Muscle layer of duodenum (tissue), 2 donors: ENCODE data around the gene PSG7.
"Not testable (repeated sequence)": the region's sequence is repeated elsewhere in the genome, so short reads cannot be mapped to it uniquely, and the experiment has no call there.

Experiments used
- H3K27ac ChIP-seq: one replicate; pipeline ENCODE4 v1.7.0; 2013; ENCODE audit warnings: mild to moderate bottlenecking, low read length
- H3K27me3 ChIP-seq: one replicate; pipeline ENCODE4 v1.7.0; 2013; ENCODE audit warnings: low read depth, mild to moderate bottlenecking, control low read depth, low read length
- H3K36me3 ChIP-seq, 2 donors: one replicate each; pipeline ENCODE4 v1.7.0; 2013; ENCODE audit warnings: low read length in 2 of 2, control low read depth in 1 of 2, mild to moderate bottlenecking in 1 of 2; ENCODE audit not compliant: insufficient read depth in 2 of 2, control insufficient read depth in 1 of 2
- H3K4me1 ChIP-seq, 2 donors: one replicate each; pipeline ENCODE4 v1.7.0; 2013; ENCODE audit warnings: low read length in 2 of 2, mild to moderate bottlenecking in 2 of 2, control low read depth in 1 of 2, moderate library complexity in 1 of 2; ENCODE audit not compliant: insufficient read depth in 2 of 2, control insufficient read depth in 1 of 2
- H3K4me3 ChIP-seq, 2 donors: one replicate each; pipeline ENCODE4 v1.7.0; 2013; ENCODE audit warnings: low read length in 2 of 2, low read depth in 1 of 2, mild to moderate bottlenecking in 1 of 2
- H3K9me3 ChIP-seq, 2 donors: one replicate each; pipeline ENCODE4 v1.7.0; 2013; ENCODE audit warnings: low read length in 2 of 2, control low read depth in 1 of 2, mild to moderate bottlenecking in 1 of 2; ENCODE audit not compliant: control insufficient read depth in 1 of 2
- donor health status: healthy.

PSG7 gene

GRCh38 chr19:42932485-42933101, 4.4 kb downstream of the PSG7 start:
- not testable (repeated sequence) for H3K27ac ChIP-seq, H3K9me3 ChIP-seq, H3K27me3 ChIP-seq, H3K36me3 ChIP-seq, H3K4me1 ChIP-seq, H3K4me3 ChIP-seq

- H3K27ac ChIP-seq, H3K36me3 ChIP-seq, H3K9me3 ChIP-seq: not testable (repeated sequence)
These were observed 6.8 kb downstream of the PSG7 start for GRCh38 chr19:42930214-42930613.

GRCh38 chr19:42928896-42929295, 8.1 kb downstream of the PSG7 start:
- no peaks in the 10 kb centered on the region for H3K9me3 ChIP-seq
- H3K27ac ChIP-seq = no peak overlapping the region
- no peak overlapping the region for H3K4me3 ChIP-seq
- no peaks in the 10 kb centered on the region for H3K36me3 ChIP-seq
- no peaks in the 10 kb centered on the region for H3K4me1 ChIP-seq
- H3K27me3 ChIP-seq = no peaks in the 10 kb centered on the region

More at GRCh38 chr19:42930214-42930613, 6.8 kb downstream of the PSG7 start:
- not testable (repeated sequence) for H3K4me1 ChIP-seq, H3K27me3 ChIP-seq, H3K4me3 ChIP-seq

- Histone ChIP-seq H3K27ac (no peak overlapping the region), H3K27me3 (no peaks in the 10 kb centered on the region), H3K4me3 (no peak overlapping the region), H3K36me3 (no peaks in the 10 kb centered on the region), H3K9me3 (no peaks in the 10 kb centered on the region), H3K4me1 (no peaks in the 10 kb centered on the region)
These were observed 10.2 kb downstream of the PSG7 start for GRCh38 chr19:42926781-42927180.

- not testable (repeated sequence) for H3K27ac ChIP-seq, H3K4me3 ChIP-seq, H3K27me3 ChIP-seq, H3K36me3 ChIP-seq, H3K9me3 ChIP-seq, H3K4me1 ChIP-seq
These were observed 13.9 kb downstream of the PSG7 start for GRCh38 chr19:42923106-42923505.

GRCh38 chr19:42920971-42921370, 16.0 kb downstream of the PSG7 start:
- H3K9me3 ChIP-seq, H3K4me3 ChIP-seq, H3K4me1 ChIP-seq: not testable (repeated sequence)

GRCh38 chr19:42919757-42920079, 17.3 kb downstream of the PSG7 start:
- Histone ChIP-seq H3K36me3 (no peaks in the 10 kb centered on the region), H3K4me1 (no peaks in the 10 kb centered on the region), H3K4me3 (no peak overlapping the region), H3K27ac (no peak overlapping the region), H3K9me3 (no peaks in the 10 kb centered on the region), H3K27me3 (no peaks in the 10 kb centered on the region)

More at GRCh38 chr19:42920971-42921370, 16.0 kb downstream of the PSG7 start:
- H3K27ac ChIP-seq, H3K27me3 ChIP-seq, H3K36me3 ChIP-seq: not testable (repeated sequence)

- H3K4me3 ChIP-seq, H3K4me1 ChIP-seq, H3K27me3 ChIP-seq, H3K36me3 ChIP-seq, H3K27ac ChIP-seq, H3K9me3 ChIP-seq: not testable (repeated sequence)
These were observed 17.8 kb downstream of the PSG7 start for GRCh38 chr19:42919070-42919756.

- H3K36me3 ChIP-seq, H3K27me3 ChIP-seq, H3K4me1 ChIP-seq, H3K27ac ChIP-seq, H3K4me3 ChIP-seq, H3K9me3 ChIP-seq: not testable (repeated sequence)
These were observed 18.5 kb downstream of the PSG7 start for GRCh38 chr19:42918377-42919069.

- H3K36me3 ChIP-seq, H3K4me1 ChIP-seq, H3K4me3 ChIP-seq, H3K27me3 ChIP-seq, H3K9me3 ChIP-seq, H3K27ac ChIP-seq: not testable (repeated sequence)
These were observed 19.4 kb downstream of the PSG7 start, which contains the start of gene PSG6 for GRCh38 chr19:42917634-42918033. Gene PSG6 (minus strand): TSS chr19:42917894. CDS start chr19:42917792, 102 bp downstream.

GRCh38 chr19:42916931-42917330, 20.1 kb downstream of the PSG7 start:
- not testable (repeated sequence) for H3K4me3 ChIP-seq, H3K27ac ChIP-seq, H3K4me1 ChIP-seq, H3K9me3 ChIP-seq, H3K36me3 ChIP-seq, H3K27me3 ChIP-seq

GRCh38 chr19:42913516-42913915, 23.5 kb downstream of the PSG7 start:
- not testable (repeated sequence) for H3K4me1 ChIP-seq, H3K36me3 ChIP-seq, H3K9me3 ChIP-seq, H3K27ac ChIP-seq, H3K4me3 ChIP-seq, H3K27me3 ChIP-seq
